Activated CD8-positive, alpha-beta T cell treated with anti-CD3 and anti-CD28 coated beads for 36 hours (primary cell): ENCODE data around the gene FAM43B. TPM values are rescaled to one million over a fixed set of nuclear protein-coding genes. Genes with fewer than 3 reads are reported as not detected.

Source experiments
- ATAC-seq: fragments of 200-7000 bp; cut with Tn5 transposase; one replicate; pipeline ENCODE4 v1.10.0; 2021; ENCODE audit warnings: mild to moderate bottlenecking, moderate library complexity
- CTCF ChIA-PET: fragments of 350-600 bp; sonication (Branson Sonifier 250); formaldehyde crosslinking; loops from one replicate; lab custom pipeline; 2021; ENCODE audit warnings: antibody characterized with exemption; lab: Charles Lee
- POLR2A ChIA-PET: fragments of 350-600 bp; sonication (Branson Sonifier 250); formaldehyde crosslinking; loops from one replicate; lab custom pipeline; 2021; ENCODE audit warnings: antibody characterized with exemption; lab: Charles Lee
- DNase-seq: peaks from one replicate; pipeline ENCODE4 v3.0.0-alpha.2; 2020
- H3K27ac Mint-ChIP-seq: one replicate; pipeline ENCODE4 v1.8.0; 2021; ENCODE audit warnings: mild to moderate bottlenecking, mixed read lengths
- H3K27me3 Mint-ChIP-seq: one replicate; pipeline ENCODE4 v1.8.0; 2021; ENCODE audit warnings: mixed read lengths
- H3K36me3 Mint-ChIP-seq: one replicate; pipeline ENCODE4 v1.8.0; 2021; ENCODE audit warnings: low read depth, mixed read lengths
- H3K4me1 Mint-ChIP-seq: one replicate; pipeline ENCODE4 v1.8.0; 2021; ENCODE audit warnings: low read depth, mixed read lengths
- H3K4me3 Mint-ChIP-seq: one replicate; pipeline ENCODE4 v1.8.0; 2021; ENCODE audit warnings: mild to moderate bottlenecking, moderate library complexity, mixed read lengths
- H3K9me3 Mint-ChIP-seq: one replicate; pipeline ENCODE4 v1.8.0; 2021; ENCODE audit warnings: mixed read lengths
- intact Hi-C: fragments of 100-400 bp; cut with micrococcal nuclease; formaldehyde crosslinking; loops from one replicate; pipeline ENCODE4 v1.10.0; 2022
- total RNA-seq, 2 experiments: library from RNA; stranded (reverse); gene quantifications; one replicate each; pipeline ENCODE4 v1.2.3, GENCODE V29; 2021
- TF ChIP-seq, protein P1 (sequence below): fragments of 200-600 bp; IDR thresholded peaks from one replicate; pipeline ENCODE4 v1.8.0; 2022; ENCODE audit warnings: antibody characterized with exemption, mild to moderate bottlenecking

The FAM43B gene
- total RNA-seq, 2 experiments from 2014 or later: not detected

DNA sequence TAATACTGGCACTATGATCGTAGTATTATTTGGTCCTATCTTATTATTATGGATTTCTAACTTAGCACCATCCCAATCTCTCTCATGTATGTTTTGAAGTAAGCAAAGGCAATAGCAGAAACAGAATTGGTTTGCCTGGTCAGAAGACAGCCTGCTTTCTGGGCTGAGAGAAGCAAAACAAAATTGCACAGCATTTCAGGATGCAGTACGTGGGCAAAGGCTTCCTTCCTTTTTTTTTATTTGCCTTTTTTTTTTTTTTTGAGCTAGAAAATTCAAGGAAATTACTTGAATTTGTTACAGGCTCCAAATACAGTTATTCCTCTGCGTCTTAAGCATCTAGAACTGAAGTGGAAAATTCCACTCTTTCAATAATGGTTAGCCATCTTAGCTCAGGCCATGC lies 45.3 kb downstream of the FAM43B start:
- TF ChIP-seq, protein P1, sequence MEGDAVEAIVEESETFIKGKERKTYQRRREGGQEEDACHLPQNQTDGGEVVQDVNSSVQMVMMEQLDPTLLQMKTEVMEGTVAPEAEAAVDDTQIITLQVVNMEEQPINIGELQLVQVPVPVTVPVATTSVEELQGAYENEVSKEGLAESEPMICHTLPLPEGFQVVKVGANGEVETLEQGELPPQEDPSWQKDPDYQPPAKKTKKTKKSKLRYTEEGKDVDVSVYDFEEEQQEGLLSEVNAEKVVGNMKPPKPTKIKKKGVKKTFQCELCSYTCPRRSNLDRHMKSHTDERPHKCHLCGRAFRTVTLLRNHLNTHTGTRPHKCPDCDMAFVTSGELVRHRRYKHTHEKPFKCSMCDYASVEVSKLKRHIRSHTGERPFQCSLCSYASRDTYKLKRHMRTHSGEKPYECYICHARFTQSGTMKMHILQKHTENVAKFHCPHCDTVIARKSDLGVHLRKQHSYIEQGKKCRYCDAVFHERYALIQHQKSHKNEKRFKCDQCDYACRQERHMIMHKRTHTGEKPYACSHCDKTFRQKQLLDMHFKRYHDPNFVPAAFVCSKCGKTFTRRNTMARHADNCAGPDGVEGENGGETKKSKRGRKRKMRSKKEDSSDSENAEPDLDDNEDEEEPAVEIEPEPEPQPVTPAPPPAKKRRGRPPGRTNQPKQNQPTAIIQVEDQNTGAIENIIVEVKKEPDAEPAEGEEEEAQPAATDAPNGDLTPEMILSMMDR: no peak
- intact Hi-C loops: no loop called here
- POLR2A ChIA-PET: no interaction called here
- Mint-ChIP-seq H3K4me1 (no peaks in the 10 kb centered on the region), H3K4me3 (no peak overlapping the region), H3K9me3 (no peaks in the 10 kb centered on the region), H3K27me3 (peaks cover 7% of the 10 kb centered on the region), H3K27ac (no peak overlapping the region), H3K36me3 (no peaks in the 10 kb centered on the region)
- CTCF ChIA-PET: interaction anchor here (1.1 kb wide), 1 partner anchor 140 kb away, joined by 3 read pairs; no protein-coding TSS in a partner anchor
- ATAC-seq: no peak
- no peak for DNase-seq

DNA sequence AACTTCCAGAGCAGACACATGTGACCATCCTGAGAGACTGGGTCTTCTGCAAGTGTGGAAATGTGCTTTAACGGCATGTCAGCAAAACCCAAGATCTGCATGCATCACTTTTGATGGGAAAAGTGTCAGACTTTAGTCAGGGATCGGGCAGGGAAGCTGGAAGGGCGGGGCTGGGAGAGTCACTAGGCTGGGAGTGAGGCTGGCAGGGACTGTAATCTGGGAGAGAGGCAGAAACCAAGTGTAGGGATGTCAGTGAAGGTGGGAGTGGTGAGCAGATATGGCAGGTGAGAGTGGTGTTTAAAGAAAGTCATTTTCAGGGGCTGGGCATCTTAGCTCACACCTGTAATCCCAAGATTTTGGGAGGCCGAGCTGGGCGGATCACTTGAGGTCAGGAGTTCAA lies 47.8 kb downstream of the FAM43B start:
- peaks cover 7% of the 10 kb centered on the region for H3K27me3 Mint-ChIP-seq
- H3K27ac Mint-ChIP-seq: no peak overlapping the region
- H3K36me3 Mint-ChIP-seq: no peaks in the 10 kb centered on the region
- H3K4me1 Mint-ChIP-seq: no peaks in the 10 kb centered on the region
- ATAC-seq: no peak
- H3K9me3 Mint-ChIP-seq: no peaks in the 10 kb centered on the region
- TF ChIP-seq, protein P1: no peak
- intact Hi-C loops: no loop called here
- ChIA-PET POLR2A (no interaction called here), CTCF (no interaction called here)
- DNase-seq: no peak
- no peak overlapping the region for H3K4me3 Mint-ChIP-seq

DNA sequence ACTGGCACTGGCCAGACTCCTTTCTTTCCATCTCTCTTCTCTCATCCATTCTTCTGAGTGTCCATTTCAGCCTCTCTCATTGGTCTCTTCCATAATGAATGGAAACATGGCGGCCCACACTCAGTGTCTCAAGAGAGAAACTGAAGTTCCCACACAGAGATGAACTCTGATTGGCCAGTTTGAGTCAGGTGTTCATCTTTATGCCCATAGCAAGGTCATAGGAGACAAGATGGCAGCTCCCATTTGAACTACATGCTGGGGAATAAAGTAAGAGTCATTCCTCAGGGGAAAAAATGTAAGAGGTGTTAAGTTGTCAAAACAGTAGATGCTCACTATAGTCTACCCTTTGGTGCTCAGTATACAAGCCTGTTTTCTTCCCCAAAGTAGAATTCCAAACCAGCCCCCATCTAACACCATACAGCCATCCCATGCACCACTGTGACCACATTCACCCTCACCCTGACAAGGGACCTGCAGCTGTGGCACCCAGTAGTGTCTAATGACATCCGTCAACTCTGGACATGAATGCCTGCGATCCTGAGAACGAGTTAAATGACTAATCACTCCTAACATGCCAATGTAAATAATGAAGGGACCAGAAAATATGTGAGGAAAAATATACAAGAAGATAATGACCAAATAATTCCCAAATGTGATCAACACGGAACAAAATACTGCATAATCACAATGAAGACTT lies 48.9 kb downstream of the FAM43B start:
- Mint-ChIP-seq H3K4me1 (no peaks in the 10 kb centered on the region), H3K27ac (no peak overlapping the region), H3K27me3 (peaks cover 5% of the 10 kb centered on the region), H3K36me3 (no peaks in the 10 kb centered on the region), H3K4me3 (no peak overlapping the region), H3K9me3 (no peaks in the 10 kb centered on the region)
- ChIA-PET CTCF (no interaction called here), POLR2A (no interaction called here)
- no peak for DNase-seq
- intact Hi-C loops: no loop called here
- TF ChIP-seq, protein P1: no peak
- ATAC-seq: no peak

DNA sequence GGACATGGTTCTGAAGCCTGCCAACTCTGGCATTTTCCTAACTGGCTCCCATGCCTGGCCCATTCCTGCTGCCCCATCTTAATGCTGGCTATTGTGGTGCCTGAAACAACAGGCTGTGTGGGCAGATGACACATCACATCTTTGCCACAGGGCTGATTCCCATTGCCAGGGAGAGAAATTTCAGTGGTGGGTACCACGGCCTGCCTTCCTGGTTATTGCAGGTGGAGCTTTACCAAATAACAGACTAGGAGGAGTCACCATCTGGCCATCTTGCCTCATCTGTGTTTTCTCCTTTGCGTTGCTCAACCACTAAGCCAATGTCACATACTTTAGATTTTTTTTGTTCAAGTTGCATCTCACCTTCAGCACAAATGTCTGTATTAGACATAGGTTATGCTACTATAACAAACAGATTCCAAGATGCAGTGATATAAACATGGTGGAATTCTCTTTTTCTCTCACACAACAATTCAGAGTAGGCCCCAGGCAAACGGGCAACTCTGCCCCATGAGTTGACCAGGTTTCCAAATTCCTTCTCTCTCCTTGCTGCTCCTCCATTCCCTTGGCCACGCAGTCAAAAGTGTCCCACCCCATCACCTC lies 50.6 kb downstream of the FAM43B start:
- intact Hi-C loops: no loop called here
- Mint-ChIP-seq H3K27me3 (peaks cover 4% of the 10 kb centered on the region), H3K9me3 (no peaks in the 10 kb centered on the region), H3K27ac (no peak overlapping the region), H3K4me1 (no peaks in the 10 kb centered on the region), H3K36me3 (no peaks in the 10 kb centered on the region), H3K4me3 (no peak overlapping the region)
- DNase-seq (no peak), ATAC-seq (no peak)
- ChIA-PET POLR2A (no interaction called here), CTCF (no interaction called here)
- TF ChIP-seq, protein P1: no peak
